NT2/D1 (cell line): ENCODE results near the gene C1orf35.
"Not testable (repeated sequence)": the region's sequence is repeated elsewhere in the genome, so short reads cannot be mapped to it uniquely, and the experiment has no call there.

Experiments
- SUZ12 ChIP-seq: IDR thresholded peaks from 2 replicates; pipeline ENCODE4 v1.6.1; 2011; ENCODE audit not compliant: insufficient read length, insufficient read depth; ENCODE audit errors: extremely low read depth
- YY1 ChIP-seq: IDR thresholded peaks from 2 replicates; pipeline ENCODE4 v1.6.1; 2011; ENCODE audit not compliant: insufficient read length, insufficient read depth

- not testable (repeated sequence) for TF ChIP-seq YY1, SUZ12
Observed at GRCh38 chr1:228111315-228111714, 8.2 kb upstream of the C1orf35 start.
